Measurements from ENCODE around the gene ERCC4. TPM values are rescaled to one million over a fixed set of nuclear protein-coding genes. Genes with fewer than 3 reads are reported as not detected.

The ERCC4 gene
- total RNA-seq: 12.9 and 13.7 TPM in 2 replicates
- long read RNA-seq, transcript ERCC4-207 (6 exons, 2,073 nt): major isoform, 15 of 28 reads
- long read RNA-seq, partial matches to known transcripts: 6 of 28 reads
- long read RNA-seq, other reads (novel, unspliced or antisense): 3 of 28 reads

GRCh38 chr16:13919683-13920509 is at the start of gene ERCC4:
ERCC4 (plus strand) TSS chr16:13920154; CDS start chr16:13920166, 12 bp downstream.
- Mint-ChIP-seq H3K4me3 (peak within 1 kb of the TSS; percentile 86), H3K27me3 (ENCODE audit: low read depth) (peaks cover 9% of the 10 kb centered on the region), H3K36me3 (ENCODE audit: low read depth) (peaks cover 2% of the 10 kb centered on the region), H3K4me1 (peaks cover 24% of the 10 kb centered on the region), H3K9me3 (no peaks in the 10 kb centered on the region), H3K27ac (ENCODE audit: unreplicated experiment) (peak within 1 kb of the TSS; percentile 96)
- peak; percentile 99 for DNase-seq (ENCODE audit: low read depth, low spot score)
- TF ChIP-seq CTCF (conservative IDR thresholded peaks at IDR 0.05): peak; percentile 93

- Mint-ChIP-seq H3K4me3 (no peak overlapping the region), H3K4me1 (no peaks in the 10 kb centered on the region), H3K27me3 (ENCODE audit: low read depth) (peaks cover 15% of the 10 kb centered on the region), H3K27ac (ENCODE audit: unreplicated experiment) (no peak overlapping the region), H3K9me3 (no peaks in the 10 kb centered on the region), H3K36me3 (ENCODE audit: low read depth) (no peaks in the 10 kb centered on the region)
- peak; percentile 41 for DNase-seq (ENCODE audit: low read depth, low spot score)
- peak; percentile 72 for TF ChIP-seq CTCF (conservative IDR thresholded peaks at IDR 0.05)
Observed at GRCh38 chr16:13873835-13874438, 46.0 kb upstream of the ERCC4 start.

GRCh38 chr16:13875614-13876284 is 44.2 kb upstream of the ERCC4 start:
- Mint-ChIP-seq H3K36me3 (ENCODE audit: low read depth) (no peaks in the 10 kb centered on the region), H3K27ac (ENCODE audit: unreplicated experiment) (no peak overlapping the region), H3K27me3 (ENCODE audit: low read depth) (peaks cover 12% of the 10 kb centered on the region), H3K4me3 (no peak overlapping the region), H3K4me1 (no peaks in the 10 kb centered on the region), H3K9me3 (no peaks in the 10 kb centered on the region)
- no peak for DNase-seq (ENCODE audit: low read depth, low spot score)
- TF ChIP-seq CTCF (conservative IDR thresholded peaks at IDR 0.05): no peak

- peaks cover 8% of the 10 kb centered on the region for H3K27me3 Mint-ChIP-seq (ENCODE audit: low read depth)
- H3K4me3 Mint-ChIP-seq: no peak overlapping the region
- H3K9me3 Mint-ChIP-seq: peaks cover 11% of the 10 kb centered on the region
- no peaks in the 10 kb centered on the region for H3K4me1 Mint-ChIP-seq
- no peaks in the 10 kb centered on the region for H3K36me3 Mint-ChIP-seq (ENCODE audit: low read depth)
- no peak for TF ChIP-seq CTCF (conservative IDR thresholded peaks at IDR 0.05)
- H3K27ac Mint-ChIP-seq (ENCODE audit: unreplicated experiment): no peak overlapping the region
- no peak for DNase-seq (ENCODE audit: low read depth, low spot score)
Observed at GRCh38 chr16:13883276-13883675, 36.7 kb upstream of the ERCC4 start.

- Mint-ChIP-seq H3K4me3 (no peak overlapping the region), H3K36me3 (ENCODE audit: low read depth) (no peaks in the 10 kb centered on the region), H3K4me1 (no peaks in the 10 kb centered on the region), H3K9me3 (peaks cover 12% of the 10 kb centered on the region), H3K27ac (ENCODE audit: unreplicated experiment) (no peak overlapping the region), H3K27me3 (ENCODE audit: low read depth) (peaks cover 8% of the 10 kb centered on the region)
- TF ChIP-seq CTCF (conservative IDR thresholded peaks at IDR 0.05): no peak
- no peak for DNase-seq (ENCODE audit: low read depth, low spot score)
Observed at GRCh38 chr16:13883881-13884280, 36.1 kb upstream of the ERCC4 start.
